ENCODE data around the gene CCSER1.

CCSER1 gene

GRCh38 chr4:90570615-90571014 lies 443.4 kb downstream of the CCSER1 start:
- no peak for DNase-seq (ENCODE audit: low spot score)

GRCh38 chr4:90572996-90573395 lies 445.8 kb downstream of the CCSER1 start:
- DNase-seq (ENCODE audit: low spot score) = no peak

GRCh38 chr4:90575371-90575770 lies 448.2 kb downstream of the CCSER1 start:
- DNase-seq (ENCODE audit: low spot score) = no peak

GRCh38 chr4:90580326-90580725 lies 453.1 kb downstream of the CCSER1 start:
- no peak for DNase-seq (ENCODE audit: low spot score)

GRCh38 chr4:90582087-90582486 lies 454.9 kb downstream of the CCSER1 start:
- DNase-seq (ENCODE audit: low spot score) = no peak

GRCh38 chr4:90584051-90584450 lies 456.9 kb downstream of the CCSER1 start:
- DNase-seq (ENCODE audit: low spot score) = no peak

GRCh38 chr4:90585961-90586360 lies 458.8 kb downstream of the CCSER1 start:
- no peak for DNase-seq (ENCODE audit: low spot score)

- DNase-seq (ENCODE audit: low spot score) = no peak
These were observed 459.6 kb downstream of the CCSER1 start for GRCh38 chr4:90586799-90587198.

- no peak for DNase-seq (ENCODE audit: low spot score)
These were observed 470.7 kb downstream of the CCSER1 start for GRCh38 chr4:90597927-90598326.

GRCh38 chr4:90598741-90599140 lies 471.5 kb downstream of the CCSER1 start:
- DNase-seq (ENCODE audit: low spot score) = no peak

- DNase-seq (ENCODE audit: low spot score) = no peak
These were observed 475.5 kb downstream of the CCSER1 start for GRCh38 chr4:90602726-90603125.

GRCh38 chr4:90603540-90603939 lies 476.3 kb downstream of the CCSER1 start:
- DNase-seq (ENCODE audit: low spot score) = peak; percentile 15

GRCh38 chr4:90606781-90607180 lies 479.6 kb downstream of the CCSER1 start:
- DNase-seq (ENCODE audit: low spot score) = no peak

GRCh38 chr4:90614371-90614770 lies 487.2 kb downstream of the CCSER1 start:
- DNase-seq (ENCODE audit: low spot score) = no peak

GRCh38 chr4:90621080-90621479 lies 493.9 kb downstream of the CCSER1 start:
- no peak for DNase-seq (ENCODE audit: low spot score)

GRCh38 chr4:90624781-90625180 lies 497.6 kb downstream of the CCSER1 start:
- no peak for DNase-seq (ENCODE audit: low spot score)

- DNase-seq (ENCODE audit: low spot score) = no peak
These were observed 514.8 kb downstream of the CCSER1 start for GRCh38 chr4:90641861-90642599.

- no peak for DNase-seq (ENCODE audit: low spot score)
These were observed 516.0 kb downstream of the CCSER1 start for GRCh38 chr4:90643156-90643555.

- DNase-seq (ENCODE audit: low spot score) = no peak
These were observed 521.1 kb downstream of the CCSER1 start for GRCh38 chr4:90648311-90648710.

GRCh38 chr4:90648791-90649190 lies 521.6 kb downstream of the CCSER1 start:
- no peak for DNase-seq (ENCODE audit: low spot score)

- no peak for DNase-seq (ENCODE audit: low spot score)
These were observed 533.5 kb downstream of the CCSER1 start for GRCh38 chr4:90660672-90661071.

- no peak for DNase-seq (ENCODE audit: low spot score)
These were observed 543.0 kb downstream of the CCSER1 start for GRCh38 chr4:90670183-90670582.

- DNase-seq (ENCODE audit: low spot score) = no peak
These were observed 562.5 kb downstream of the CCSER1 start for GRCh38 chr4:90689739-90690138.

GRCh38 chr4:90695411-90695810 lies 568.2 kb downstream of the CCSER1 start:
- DNase-seq (ENCODE audit: low spot score) = no peak
